GM12878 (cell line): ENCODE results near the gene HBP1. TPM values are rescaled to one million over a fixed set of nuclear protein-coding genes. Genes with fewer than 3 reads are reported as not detected.

Experiments
- ATAC-seq: fragments of 200-7000 bp; cut with Tn5 transposase; 3 replicates; pipeline ENCODE4 v1.9.1; 2020; ENCODE audit warnings: mild to moderate bottlenecking, moderate library complexity
- BruUV-seq: library from RNA; stranded (reverse); fragments of 400-500 nt; replicated peaks from 2 replicates; lab custom pipeline; 2021; lab: Mats Ljungman, UMichigan
- CTCF ChIA-PET: fragments of 300-600 bp; sonication (Branson Sonifier 250); formaldehyde crosslinking; extraction: SDS; loops from one replicate; lab custom pipeline; 2021; ENCODE audit warnings: inconsistent platforms; lab: Yijun Ruan, JAX
- POLR2A ChIA-PET: fragments of 350-600 bp; formaldehyde crosslinking; extraction: SDS; loops from one replicate; lab custom pipeline; 2021; ENCODE audit warnings: inconsistent platforms; lab: Charles Lee
- RAD21 ChIA-PET: fragments of 300-600 bp; sonication (Branson Sonifier 250); formaldehyde crosslinking; loops from one replicate; lab custom pipeline; 2023; ENCODE audit warnings: antibody characterized with exemption; ENCODE audit not compliant: unreplicated experiment; lab: Charles Lee
- SMC1A ChIA-PET: fragments of 300-600 bp; sonication (Branson Sonifier 250); formaldehyde crosslinking; loops from one replicate; lab custom pipeline; 2023; ENCODE audit not compliant: unreplicated experiment, uncharacterized antibody; lab: Charles Lee
- DNase-seq: peaks from one replicate; pipeline ENCODE4 v3.0.0-alpha.2; 2011; ENCODE audit warnings: low read depth, low spot score
- FAIRE-seq: peaks from 3 replicates; lab custom pipeline; 2011; peaks lifted over from hg19 to GRCh38; lab: Jason Lieb, UNC
- H2AFZ ChIP-seq: 2 replicates; pipeline ENCODE4 v1.6.0; 2011; ENCODE audit warnings: low read depth, low read length, control low read depth; ENCODE audit not compliant: control insufficient read depth
- H3K27ac ChIP-seq: 2 replicates; pipeline ENCODE4 v1.5.1; 2011; ENCODE audit warnings: control low read depth; ENCODE audit not compliant: control insufficient read depth, insufficient read depth
- H3K27me3 ChIP-seq, 2 experiments: replicated peaks in 1 of 2; 2 replicates each; pipeline versions ENCODE4 v1.6.0 to v1.6.1; 2011; ENCODE audit warnings: low read length in 1 of 2; ENCODE audit not compliant: control insufficient read depth in 2 of 2, insufficient read depth in 2 of 2
- H3K36me3 ChIP-seq, 2 experiments: 2 replicates each; pipeline ENCODE4 v1.5.1; 2011; ENCODE audit warnings: low read length in 1 of 2; ENCODE audit not compliant: control insufficient read depth in 2 of 2, insufficient read depth in 2 of 2
- H3K4me1 ChIP-seq: 2 replicates; pipeline ENCODE4 v1.6.1; 2011; ENCODE audit warnings: mild to moderate bottlenecking, low read length, moderate library complexity, mixed read lengths; ENCODE audit not compliant: control insufficient read depth, insufficient read depth
- H3K4me2 ChIP-seq: 2 replicates; pipeline ENCODE4 v1.6.0; 2011; ENCODE audit warnings: control low read depth; ENCODE audit not compliant: control insufficient read depth, insufficient read depth
- H3K4me3 ChIP-seq: fragments of 200-600 bp; sonication (generic); 2 replicates; pipeline ENCODE4 v1.5.1; 2016
- H3K79me2 ChIP-seq: 2 replicates; pipeline ENCODE4 v1.6.0; 2011; ENCODE audit warnings: low read length; ENCODE audit not compliant: control insufficient read depth, insufficient read depth
- H3K9ac ChIP-seq: 2 replicates; pipeline ENCODE4 v1.8.0; 2011; ENCODE audit warnings: low read length, control low read depth, mixed read lengths; ENCODE audit not compliant: control insufficient read depth, insufficient read depth
- H3K9me3 ChIP-seq: replicated peaks from 3 replicates; pipeline ENCODE4 v1.5.1; 2011; ENCODE audit warnings: mild to moderate bottlenecking, low read length; ENCODE audit not compliant: control insufficient read depth, insufficient read depth
- H4K20me1 ChIP-seq: 2 replicates; pipeline ENCODE4 v1.6.0; 2011; ENCODE audit not compliant: control insufficient read depth, insufficient read depth
- CUX1 ChIP-seq: IDR thresholded peaks from 2 replicates; pipeline ENCODE4 v1.6.1; 2012; ENCODE audit warnings: improper control_type of control experiment, low read depth, low read length; ENCODE audit not compliant: insufficient replicate concordance
- E2F8 ChIP-seq: fragments of 450-650 bp; IDR thresholded peaks from 2 replicates; pipeline ENCODE4 v1.6.1; 2018; ENCODE audit warnings: mild to moderate bottlenecking, low read depth, moderate library complexity; ENCODE audit not compliant: partially characterized antibody
- IKZF2 ChIP-seq, 2 experiments: fragments of 450-650 bp; IDR thresholded peaks; 2 replicates each; pipeline ENCODE4 v1.6.1; 2017; ENCODE audit warnings: mild to moderate bottlenecking in 2 of 2, moderate library complexity in 2 of 2
- PBX3 ChIP-seq: IDR thresholded peaks from 2 replicates; pipeline ENCODE4 v1.6.1; 2011; ENCODE audit warnings: mild to moderate bottlenecking, low read depth, low read length, moderate library complexity; ENCODE audit not compliant: insufficient replicate concordance
- POU2F2 ChIP-seq: IDR thresholded peaks from 3 replicates; pipeline ENCODE4 v1.6.1; 2011; ENCODE audit warnings: low read depth, mild to moderate bottlenecking, low read length, borderline replicate concordance
- SIX5 ChIP-seq: IDR thresholded peaks from 2 replicates; pipeline ENCODE4 v1.6.1; 2011; ENCODE audit warnings: mild to moderate bottlenecking, low read depth, low read length, moderate library complexity; ENCODE audit not compliant: severe bottlenecking
- SMARCA5 ChIP-seq: fragments of 450-650 bp; IDR thresholded peaks from 2 replicates; pipeline ENCODE4 v1.6.1; 2017; ENCODE audit warnings: mild to moderate bottlenecking
- ZBED1 ChIP-seq: IDR thresholded peaks from 2 replicates; pipeline ENCODE4 v1.6.1; 2016; ENCODE audit warnings: borderline replicate concordance
- ZBTB33 ChIP-seq: fragments of 450-650 bp; IDR thresholded peaks from 2 replicates; pipeline ENCODE4 v1.6.1; 2017; ENCODE audit warnings: mild to moderate bottlenecking
- WGBS: methylation state at CpG from one replicate; pipeline ENCODE4 v1.1.6; 2016; ENCODE audit warnings: low lambda C conversion rate; ENCODE audit not compliant: insufficient replicate concordance, insufficient coverage; ENCODE audit errors: missing lambda C conversion rate; 5-methylcytosine and 5-hydroxymethylcytosine counted together
- in situ Hi-C: fragments of 300-500 bp; cut with MboI; formaldehyde crosslinking; loops from 9 replicates; pipeline ENCODE4 v1.14.3; 2018; ENCODE audit warnings: mixed read lengths
- intact Hi-C: fragments of 100-400 bp; cut with micrococcal nuclease; formaldehyde crosslinking; loops from one replicate; pipeline ENCODE4 v1.14.2; 2022; ENCODE audit not compliant: unreplicated experiment
- polyA plus RNA-seq, 11 experiments: library from polyadenylated mRNA; depleted of rRNA in 4 of 11; unstranded in 6 of 11; stranded (reverse) in 5 of 11; fragments of >200 nt; fragmentation: Nextera tagmentation in 4 of 11; fragmentation: Illumina TruSeq in 1 of 11; extraction: Ambion mirVana in 4 of 11; extraction: Trizol in 1 of 11; gene quantifications; 1 replicate in 1 of 11; 2 replicates in 10 of 11; pipeline versions ENCODE4 v1.2.1 to v1.2.3, GENCODE V29; 2011 to 2016; ENCODE audit warnings: inconsistent platforms in 2 of 11, missing spikeins in 2 of 11, low read depth in 1 of 11
- total RNA-seq, 4 experiments: library from RNA; depleted of rRNA in 3 of 4; stranded (reverse); fragments of >200 nt in 3 of 4; fragmentation: Illumina TruSeq in 1 of 4; extraction: Trizol in 1 of 4; gene quantifications; 2 replicates each; pipeline versions ENCODE4 v1.2.1 to v1.2.3, GENCODE V29; 2013 to 2021

Gene HBP1
- total and polyA plus RNA-seq, 10 of the 15 experiments (the other 5 are each of a cell fraction or from before 2014, with no cell fraction given), result 5.8 to 30.9 (median 9.4) TPM

- no peak overlapping the region for H2AFZ ChIP-seq
- no peak for FAIRE-seq
- CTCF ChIA-PET, result no interaction called here
- H4K20me1 ChIP-seq, result no peaks in the 10 kb centered on the region
- ATAC-seq, result no peak
- no peaks in the 10 kb centered on the region for H3K79me2 ChIP-seq
- no peaks in the 10 kb centered on the region for H3K4me1 ChIP-seq
- H3K9me3 ChIP-seq, result no peaks in the 10 kb centered on the region
- H3K4me2 ChIP-seq, result no peak overlapping the region
- no peak overlapping the region for H3K9ac ChIP-seq
- no peaks in the 10 kb centered on the region; a peak in 1 of 4 replicates for H3K27me3 ChIP-seq
- no peak for DNase-seq
- in situ Hi-C loops (no loop called here), intact Hi-C loops (loop anchor here (10.0 kb wide), 2 partner anchors 493 to 983 kb away; partner anchors contain the start of gene CCDC71L)
- TF ChIP-seq SIX5 (no peak), POU2F2 (no peak), ZBTB33 (no peak), SMARCA5 (no peak), E2F8 (no peak), IKZF2 (IDR thresholded peaks at IDR 0.05) (no peak), CUX1 (no peak), ZBED1 (no peak), PBX3 (no peak)
- no peak overlapping the region for H3K4me3 ChIP-seq
- POLR2A ChIA-PET, result no interaction called here
- BruUV-seq, result no TSS peak
- H3K27ac ChIP-seq, result no peak overlapping the region
- RAD21 ChIA-PET, result no interaction called here
- SMC1A ChIA-PET, result no interaction called here
- H3K36me3 ChIP-seq, result no peaks in the 10 kb centered on the region
- WGBS, result 50% methylated on average over 2 of the region's 2 CpGs
Measured at GRCh38 chr7:107158028-107158427, 10.8 kb upstream of the HBP1 start.
